ENCODE results near the gene CLIP3. TPM values are rescaled to one million over a fixed set of nuclear protein-coding genes. Genes with fewer than 3 reads are reported as not detected.

CLIP3 gene
- total RNA-seq, 2 donors from 2014 or later: 3.3 to 4.9 TPM

- no peak for DNase-seq
- Histone ChIP-seq H3K27ac (no peak overlapping the region), H3K4me1 (no peaks in the 10 kb centered on the region), H3K27me3 (no peaks in the 10 kb centered on the region), H3K9me3 (no peaks in the 10 kb centered on the region), H3K4me3 (no peak overlapping the region), H3K36me3 (replicated peaks in 1 of 2; ENCODE audit: insufficient read depth in 1 of 2, low read depth in 2 of 2) (no peaks in the 10 kb centered on the region)
- WGBS, 2 donors: 91 to 98% methylated on average over 4 to 5 of the region's 5 CpGs
- ATAC-seq: no peak
- intact Hi-C loops (cut with DNase I): no loop called here
- TF ChIP-seq POLR2A (IDR thresholded peaks at IDR 0.05): no peak
- no peak for TF ChIP-seq CTCF (IDR thresholded peaks at IDR 0.05)
Observed at GRCh38 chr19:36023432-36023831, 9.2 kb downstream of the CLIP3 start.

- Histone ChIP-seq H3K27me3 (no peaks in the 10 kb centered on the region), H3K4me1 (peaks cover 4% of the 10 kb centered on the region), H3K9me3 (no peaks in the 10 kb centered on the region), H3K27ac (no peak overlapping the region), H3K36me3 (replicated peaks in 1 of 2; ENCODE audit: insufficient read depth in 1 of 2, low read depth in 2 of 2) (no peaks in the 10 kb centered on the region), H3K4me3 (no peak overlapping the region)
- no peak for ATAC-seq
- no peak for DNase-seq
- TF ChIP-seq CTCF (IDR thresholded peaks at IDR 0.05) (no peak), POLR2A (IDR thresholded peaks at IDR 0.05) (no peak)
- 86 to 94% methylated on average over 20 to 22 of the region's 22 CpGs for WGBS, 2 donors
- intact Hi-C loops (cut with DNase I): no loop called here
Observed at GRCh38 chr19:36019061-36019670, 13.5 kb downstream of the CLIP3 start.

- ATAC-seq: peak; percentile 98
- TF ChIP-seq POLR2A (IDR thresholded peaks at IDR 0.05) (peak in 2 of 3 donors; percentile 65), CTCF (IDR thresholded peaks at IDR 0.05) (peak in 1 of 7 experiments; percentile 6)
- Histone ChIP-seq H3K27ac (peak within 1 kb of the TSS; percentile 49 to 70 (median 56)), H3K4me3 (peak within 1 kb of the TSS; percentile 9 to 16), H3K4me1 (peaks cover 17% of the 10 kb centered on the region), H3K27me3 (no peaks in the 10 kb centered on the region), H3K36me3 (replicated peaks in 1 of 2; ENCODE audit: insufficient read depth in 1 of 2, low read depth in 2 of 2) (no peaks in the 10 kb centered on the region), H3K9me3 (no peaks in the 10 kb centered on the region)
- 4 to 6% methylated on average over 19 to 42 of the region's 42 CpGs for WGBS, 2 donors
- intact Hi-C loops (cut with DNase I): no loop called here
- peak; percentile 100 for DNase-seq
Observed at GRCh38 chr19:36014012-36014924, 18.4 kb downstream of the CLIP3 start, which contains the start of gene ALKBH6. TSS of gene ALKBH6 (minus strand) at chr19:36014213. CDS start at chr19:36013397, 816 bp downstream.

- Histone ChIP-seq H3K27ac (peak overlapping the region; percentile 49 to 70 (median 56)), H3K36me3 (replicated peaks in 1 of 2; ENCODE audit: insufficient read depth in 1 of 2, low read depth in 2 of 2) (no peaks in the 10 kb centered on the region), H3K4me3 (peak overlapping the region; percentile 9 to 16), H3K27me3 (no peaks in the 10 kb centered on the region), H3K4me1 (peaks cover 25% of the 10 kb centered on the region), H3K9me3 (no peaks in the 10 kb centered on the region)
- WGBS, 2 donors: 26 to 28% methylated on average over 12 to 15 of the region's 15 CpGs
- ATAC-seq (no peak), DNase-seq (no peak)
- intact Hi-C loops (cut with DNase I): no loop called here
- TF ChIP-seq CTCF (IDR thresholded peaks at IDR 0.05): no peak
- TF ChIP-seq POLR2A (IDR thresholded peaks at IDR 0.05): no peak
Observed at GRCh38 chr19:36013280-36014011, 19.2 kb downstream of the CLIP3 start.
